Stomach (tissue), 9 donors: Measurements from ENCODE around the gene TTLL8. TPM values are rescaled to one million over a fixed set of nuclear protein-coding genes. Genes with fewer than 3 reads are reported as not detected.
"Not testable (repeated sequence)": the region's sequence is repeated elsewhere in the genome, so short reads cannot be mapped to it uniquely, and the experiment has no call there.

Experiments used
- DNase-seq, 2 donors: peaks; one replicate each; pipeline versions ENCODE4 v3.0.0 to v3.0.0-alpha.2; 2013 to 2019
- H3K27ac ChIP-seq, 5 donors: fragments of 200-600 bp in 4 of 5; sonication (generic) in 4 of 5; one replicate each; pipeline ENCODE4 v1.5.1; 2013 to 2019; ENCODE audit warnings: mild to moderate bottlenecking in 1 of 5, moderate library complexity in 1 of 5
- H3K27me3 ChIP-seq, 3 donors: fragments of 200-600 bp; sonication (generic); one replicate each; pipeline ENCODE4 v1.5.1; 2017 to 2019; ENCODE audit warnings: mixed run types in 1 of 3
- H3K36me3 ChIP-seq, 4 donors: fragments of 200-600 bp; sonication (generic); 1 replicate in 3 of 4; 2 replicates in 1 of 4; pipeline ENCODE4 v1.5.1; 2016 to 2019
- H3K4me1 ChIP-seq, 4 donors: fragments of 200-600 bp; sonication (generic); one replicate each; pipeline ENCODE4 v1.5.1; 2016 to 2019
- H3K4me3 ChIP-seq, 4 donors: fragments of 200-600 bp; sonication (generic) in 3 of 4; one replicate each; pipeline ENCODE4 v1.5.1; 2016 to 2019; ENCODE audit warnings: mild to moderate bottlenecking in 1 of 4
- H3K9me3 ChIP-seq, 4 donors: fragments of 200-600 bp; sonication (generic); one replicate each; pipeline ENCODE4 v1.5.1; 2016 to 2019
- CTCF ChIP-seq, 7 experiments: fragments of 450-650 bp in 4 of 7; fragments of 200-600 bp in 3 of 7; sonication (generic) in 3 of 7; IDR thresholded peaks; one replicate each; pipeline ENCODE4 v1.5.1; 2016 to 2019; ENCODE audit warnings: antibody characterized with exemption in 7 of 7, control low read depth in 2 of 7, mild to moderate bottlenecking in 1 of 7
- EP300 ChIP-seq: sonication (generic); formaldehyde crosslinking; IDR thresholded peaks from one replicate; pipeline ENCODE4 v1.6.1; 2017; ENCODE audit warnings: antibody characterized with exemption
- POLR2A ChIP-seq, 4 donors: fragments of 450-650 bp; IDR thresholded peaks; one replicate each; pipeline ENCODE4 v1.6.1; 2016; ENCODE audit warnings: antibody characterized with exemption in 4 of 4, control low read depth in 2 of 4, mild to moderate bottlenecking in 1 of 4, moderate library complexity in 1 of 4
- POLR2AphosphoS5 ChIP-seq, 3 donors: sonication (generic); formaldehyde crosslinking; IDR thresholded peaks; one replicate each; pipeline ENCODE4 v1.6.1; 2016; ENCODE audit warnings: antibody characterized with exemption in 3 of 3
- WGBS, 5 donors: extraction: QIAGEN DNeasy Blood & Tissue Kit in 3 of 5; methylation state at CpG; one replicate each; pipeline versions ENCODE4 v1.1.5 to v1.1.7; 2013 to 2018; 5-methylcytosine and 5-hydroxymethylcytosine counted together
- intact Hi-C: fragments of 100-400 bp; cut with DNase I; formaldehyde crosslinking; loops from one replicate; pipeline ENCODE4 v1.15.1; 2023; ENCODE audit warnings: low total_unique reads
- polyA plus RNA-seq, 3 donors: library from polyadenylated mRNA; stranded (reverse); fragments of 200-250 nt; gene quantifications; one replicate each; pipeline ENCODE4 v1.2.3, GENCODE V29; 2013
- total RNA-seq, 5 donors: library from RNA; depleted of rRNA; stranded (reverse); fragments of >200 nt; gene quantifications; one replicate each; pipeline versions ENCODE4 v1.1.0 to v1.2.3, GENCODE V29; 2014 to 2016
- donor health status: healthy with polysubstance abuse.
- donor health status: Bipolar disorder and iron deficiency.
- donor health status: healthy.

Gene TTLL8
- total and polyA plus RNA-seq, 8 donors = not detected

GRCh38 chr22:49992921-49993648 is 65.0 kb downstream of the TTLL8 start:
- peak; percentile 80 to 81 for DNase-seq
- TF ChIP-seq POLR2AphosphoS5 (IDR thresholded peaks at IDR 0.05) (peak in 1 of 3 donors; percentile 40), CTCF (IDR thresholded peaks at IDR 0.05) (peak in 5 of 7 experiments; percentile 49 to 78 (median 67)), EP300 (no peak), POLR2A (IDR thresholded peaks at IDR 0.05) (no peak)
- Histone ChIP-seq H3K27me3 (peaks cover 0 to 9% (median 0%) of the 10 kb centered on the region in 3 donors), H3K36me3 (no peaks in the 10 kb centered on the region), H3K27ac (no peak overlapping the region), H3K4me1 (peaks cover 8 to 34% (median 23%) of the 10 kb centered on the region in 4 donors), H3K4me3 (no peak overlapping the region), H3K9me3 (peaks cover 4 to 26% (median 23%) of the 10 kb centered on the region in 4 donors)
- WGBS, 5 donors = 21 to 25% (median 22%) methylated on average over 14 to 23 of the region's 23 CpGs
- intact Hi-C loops = no loop called here

- Histone ChIP-seq H3K4me3 (no peak overlapping the region), H3K36me3 (no peaks in the 10 kb centered on the region), H3K4me1 (peaks cover 8 to 25% (median 17%) of the 10 kb centered on the region in 4 donors), H3K9me3 (peaks cover 4 to 26% (median 23%) of the 10 kb centered on the region in 4 donors), H3K27me3 (no peaks in the 10 kb centered on the region), H3K27ac (no peak overlapping the region)
- TF ChIP-seq POLR2AphosphoS5 (IDR thresholded peaks at IDR 0.05) (no peak), EP300 (no peak), CTCF (IDR thresholded peaks at IDR 0.05) (no peak), POLR2A (IDR thresholded peaks at IDR 0.05) (no peak)
- peak in 1 of 2 donors; percentile 10 for DNase-seq
- intact Hi-C loops = no loop called here
- 80 to 89% (median 87%) methylated on average over 7 of the region's 7 CpGs for WGBS, 5 donors
These were observed 66.1 kb downstream of the TTLL8 start for GRCh38 chr22:49991907-49992533.

- Histone ChIP-seq H3K4me1 (peaks cover 0 to 17% (median 10%) of the 10 kb centered on the region in 4 donors), H3K36me3 (no peaks in the 10 kb centered on the region), H3K9me3 (peaks cover 4 to 31% (median 29%) of the 10 kb centered on the region in 4 donors), H3K27me3 (no peaks in the 10 kb centered on the region), H3K4me3 (no peak overlapping the region), H3K27ac (no peak overlapping the region)
- no peak for DNase-seq
- intact Hi-C loops = no loop called here
- 86 to 92% (median 91%) methylated on average over 6 of the region's 6 CpGs for WGBS, 5 donors
- no peak for TF ChIP-seq POLR2A (IDR thresholded peaks at IDR 0.05)
These were observed 66.9 kb downstream of the TTLL8 start for GRCh38 chr22:49991167-49991566.

GRCh38 chr22:49989826-49990225 is 68.3 kb downstream of the TTLL8 start:
- H3K4me1 ChIP-seq, H3K27ac ChIP-seq, DNase-seq, H3K4me3 ChIP-seq, intact Hi-C loops, H3K36me3 ChIP-seq, H3K27me3 ChIP-seq: not testable (repeated sequence)
- 90 to 99% (median 93%) methylated on average over 16 to 24 of the region's 24 CpGs for WGBS, 5 donors
- H3K9me3 ChIP-seq = peaks cover 4 to 41% (median 35%) of the 10 kb centered on the region in 4 donors

- peaks cover 9 to 13% (median 12%) of the 10 kb centered on the region in 4 donors for H3K4me1 ChIP-seq
- TF ChIP-seq POLR2AphosphoS5 (IDR thresholded peaks at IDR 0.05) (no peak), EP300 (no peak), POLR2A (IDR thresholded peaks at IDR 0.05) (no peak), CTCF (IDR thresholded peaks at IDR 0.05) (no peak)
- WGBS, 5 donors = 70 to 98% (median 94%) methylated on average over 2 of the region's 2 CpGs
- intact Hi-C loops = no loop called here
- H3K4me3 ChIP-seq = no peak overlapping the region
- peaks cover 0 to 29% (median 21%) of the 10 kb centered on the region in 3 donors for H3K27me3 ChIP-seq
- no peak for DNase-seq
- peaks cover 4 to 32% (median 26%) of the 10 kb centered on the region in 4 donors for H3K9me3 ChIP-seq
- H3K27ac ChIP-seq = no peak overlapping the region
- no peaks in the 10 kb centered on the region for H3K36me3 ChIP-seq
These were observed 71.8 kb downstream of the TTLL8 start for GRCh38 chr22:49986325-49986724.
